Thymus (tissue), 14 donors: ENCODE data around the gene ASCL3. TPM values are rescaled to one million over a fixed set of nuclear protein-coding genes. Genes with fewer than 3 reads are reported as not detected.
"Not testable (repeated sequence)": the region's sequence is repeated elsewhere in the genome, so short reads cannot be mapped to it uniquely, and the experiment has no call there.

Experiments used
- DNase-seq, 9 donors: peaks; one replicate each; pipeline ENCODE4 v3.0.0-alpha.2; 2013; ENCODE audit warnings: low spot score in 9 of 9, low read depth in 6 of 9, missing footprints in 1 of 9
- H3K27ac ChIP-seq, 2 donors: one replicate each; pipeline ENCODE4 v1.5.1; 2013; ENCODE audit warnings: control low read depth in 1 of 2, low read depth in 1 of 2, low read length in 1 of 2, mild to moderate bottlenecking in 1 of 2, moderate library complexity in 1 of 2
- H3K27me3 ChIP-seq, 2 donors: one replicate each; pipeline ENCODE4 v1.5.1; 2013; ENCODE audit warnings: low read length in 1 of 2; ENCODE audit not compliant: control insufficient read depth in 2 of 2, insufficient read depth in 1 of 2
- H3K36me3 ChIP-seq, 2 donors: one replicate each; pipeline ENCODE4 v1.5.1; 2013; ENCODE audit warnings: low read length in 1 of 2, mild to moderate bottlenecking in 1 of 2, moderate library complexity in 1 of 2; ENCODE audit not compliant: control insufficient read depth in 2 of 2, insufficient read depth in 2 of 2
- H3K4me1 ChIP-seq, 2 donors: one replicate each; pipeline ENCODE4 v1.5.1; 2013; ENCODE audit warnings: low read length in 2 of 2; ENCODE audit not compliant: control insufficient read depth in 2 of 2, insufficient read depth in 2 of 2
- H3K4me3 ChIP-seq, 2 donors: one replicate each; pipeline ENCODE4 v1.5.1; 2013; ENCODE audit warnings: low read length in 2 of 2, control low read depth in 1 of 2, mild to moderate bottlenecking in 1 of 2
- H3K9me3 ChIP-seq, 2 donors: one replicate each; pipeline ENCODE4 v1.5.1; 2013; ENCODE audit warnings: low read length in 1 of 2, mild to moderate bottlenecking in 1 of 2; ENCODE audit not compliant: control insufficient read depth in 2 of 2, insufficient read depth in 1 of 2
- WGBS: extraction: QIAGEN DNeasy Blood & Tissue Kit; methylation state at CpG from one replicate; pipeline ENCODE4 v1.1.7; 2013; 5-methylcytosine and 5-hydroxymethylcytosine counted together
- long read RNA-seq, 10 donors: transcript quantifications; one replicate each; lab custom pipeline, GENCODE V29; 2026
- polyA plus RNA-seq: library from polyadenylated mRNA; stranded (reverse); fragments of 200-250 nt; gene quantifications from one replicate; pipeline ENCODE4 v1.2.3, GENCODE V29; 2013
- total RNA-seq: library from RNA; stranded (reverse); fragments of 120-200 nt; gene quantifications from one replicate; pipeline ENCODE4 v1.2.4, GENCODE V29; 2013
- donor health status: healthy.

Gene ASCL3, protein sequence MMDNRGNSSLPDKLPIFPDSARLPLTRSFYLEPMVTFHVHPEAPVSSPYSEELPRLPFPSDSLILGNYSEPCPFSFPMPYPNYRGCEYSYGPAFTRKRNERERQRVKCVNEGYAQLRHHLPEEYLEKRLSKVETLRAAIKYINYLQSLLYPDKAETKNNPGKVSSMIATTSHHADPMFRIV
- total RNA-seq (not detected), polyA plus RNA-seq (2.9 TPM)
- long read RNA-seq, donor 1 = 0 reads
- long read RNA-seq, donor 2 = 0 reads
- long read RNA-seq, donor 3 = 0 reads
- long read RNA-seq, donor 4 = 0 reads
- long read RNA-seq, donor 5 = 0 reads
- long read RNA-seq, donor 6 = 0 reads
- long read RNA-seq, donor 7 = 0 reads
- long read RNA-seq, donor 8 = 0 reads
- long read RNA-seq, donor 9 = 0 reads
- long read RNA-seq, donor 10 = 0 reads

DNA sequence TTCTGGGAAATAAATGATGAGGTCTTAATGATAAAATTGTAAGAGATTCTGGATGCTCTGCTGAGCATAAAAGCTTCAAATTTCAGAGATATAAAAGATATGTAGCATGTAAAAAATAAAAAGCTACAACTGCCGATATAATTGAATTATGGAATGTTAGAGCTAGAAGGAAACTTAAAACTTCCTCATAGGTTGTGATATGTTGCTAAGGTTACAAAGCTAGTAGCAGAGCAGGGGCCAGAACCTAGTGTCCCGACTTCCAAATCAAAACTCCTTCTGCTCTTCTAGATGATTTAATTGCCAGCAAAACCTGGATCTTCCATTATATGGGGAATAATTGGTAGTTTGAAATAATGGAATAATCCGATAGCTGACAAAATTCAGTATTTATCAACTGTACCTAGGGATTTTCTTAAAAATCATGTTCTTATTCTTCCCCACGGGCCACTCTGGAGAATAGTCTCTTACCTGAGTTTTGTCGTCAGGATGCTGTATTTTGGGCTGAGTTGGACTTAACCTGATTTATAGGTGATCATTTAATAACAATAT lies at the start of gene ASCL3:
TSS of gene ASCL3 (minus strand) at position 499 of the 549 bp plus-strand sequence. CDS start 4,855 bp downstream, outside the sequence.
- no peak within 1 kb of the TSS for H3K4me3 ChIP-seq
- H3K27ac ChIP-seq = no peak within 1 kb of the TSS
- no peaks in the 10 kb centered on the region for H3K27me3 ChIP-seq
- H3K9me3 ChIP-seq = no peaks in the 10 kb centered on the region
- WGBS = 87% methylated on average over 5 of the region's 5 CpGs
- H3K4me1 ChIP-seq = no peaks in the 10 kb centered on the region
- DNase-seq = no peak
- peaks cover 4% of the 10 kb centered on the region in 2 donors for H3K36me3 ChIP-seq

DNA sequence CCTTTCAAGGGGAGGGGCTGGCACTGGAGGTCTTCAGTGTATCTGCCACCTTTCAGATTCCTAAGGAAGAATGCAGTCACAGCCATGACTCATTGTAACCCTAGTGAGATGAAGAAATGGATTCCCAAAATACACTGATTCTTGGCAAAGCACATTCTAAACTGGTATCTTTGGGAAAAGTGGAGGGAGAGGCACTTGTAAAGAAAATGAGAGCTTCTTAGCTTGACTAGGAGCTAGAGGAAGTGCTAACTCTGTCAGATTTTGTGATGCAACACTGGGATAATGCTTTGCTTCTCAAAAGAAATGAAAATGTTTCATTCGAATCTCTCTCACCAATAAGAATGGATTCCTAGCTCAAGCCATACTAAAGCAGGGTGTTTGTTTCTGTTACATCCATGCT lies 46.6 kb upstream of the ASCL3 start:
- Histone ChIP-seq H3K27me3 (no peaks in the 10 kb centered on the region), H3K36me3 (no peaks in the 10 kb centered on the region), H3K9me3 (no peaks in the 10 kb centered on the region), H3K27ac (no peak overlapping the region), H3K4me3 (no peak overlapping the region), H3K4me1 (no peaks in the 10 kb centered on the region)
- DNase-seq = no peak
- WGBS = 98% methylated on average over 1 of the region's 1 CpG

- WGBS = 89% methylated on average over 3 of the region's 3 CpGs
- no peaks in the 10 kb centered on the region for H3K9me3 ChIP-seq
- H3K27ac ChIP-seq = no peak overlapping the region
- no peaks in the 10 kb centered on the region for H3K27me3 ChIP-seq
- no peaks in the 10 kb centered on the region for H3K4me1 ChIP-seq
- DNase-seq = no peak
- no peaks in the 10 kb centered on the region for H3K36me3 ChIP-seq
- H3K4me3 ChIP-seq = no peak overlapping the region
Observed at GRCh38 chr11:8988329-8989234, 45.8 kb upstream of the ASCL3 start.

DNA sequence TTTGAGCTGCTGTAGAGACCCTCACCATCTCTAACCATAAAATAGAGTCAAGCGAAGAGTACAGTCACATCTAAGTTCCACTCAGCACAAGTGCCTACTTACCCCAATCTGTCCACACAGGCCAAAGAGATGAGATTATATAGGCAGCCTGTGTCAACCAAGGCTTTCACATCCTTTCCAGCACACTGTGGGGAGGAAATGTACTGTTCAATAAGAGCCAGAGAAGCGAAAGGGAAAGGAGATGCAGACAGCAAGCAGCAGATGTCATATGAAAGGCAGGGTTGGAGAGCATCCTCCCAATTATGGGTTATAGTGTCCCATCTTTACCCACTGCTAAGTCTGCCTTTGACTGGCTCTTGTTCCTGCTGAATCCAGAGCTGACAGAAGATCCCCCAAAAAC lies 44.6 kb upstream of the ASCL3 start:
- H3K27me3 ChIP-seq = no peaks in the 10 kb centered on the region

GRCh38 chr11:8986772-8987171 lies 44.0 kb upstream of the ASCL3 start:
- not testable (repeated sequence) for H3K27me3 ChIP-seq, H3K4me1 ChIP-seq, H3K4me3 ChIP-seq, H3K36me3 ChIP-seq, DNase-seq, H3K9me3 ChIP-seq, H3K27ac ChIP-seq
- WGBS = 98% methylated on average over 6 of the region's 6 CpGs

More for the DNA sequence above, 44.6 kb upstream of the ASCL3 start:
- no peak overlapping the region for H3K27ac ChIP-seq
- DNase-seq = no peak
- H3K4me1 ChIP-seq = no peaks in the 10 kb centered on the region
- no peaks in the 10 kb centered on the region for H3K36me3 ChIP-seq
- H3K4me3 ChIP-seq = no peak overlapping the region
- 93% methylated on average over 2 of the region's 2 CpGs for WGBS
- H3K9me3 ChIP-seq = no peaks in the 10 kb centered on the region

- Histone ChIP-seq H3K4me1 (no peaks in the 10 kb centered on the region), H3K27me3 (no peaks in the 10 kb centered on the region), H3K9me3 (no peaks in the 10 kb centered on the region), H3K36me3 (no peaks in the 10 kb centered on the region), H3K4me3 (no peak overlapping the region), H3K27ac (no peak overlapping the region)
- WGBS = 96% methylated on average over 5 of the region's 5 CpGs
- no peak for DNase-seq
Observed at GRCh38 chr11:8985462-8985861, 42.6 kb upstream of the ASCL3 start.

DNA sequence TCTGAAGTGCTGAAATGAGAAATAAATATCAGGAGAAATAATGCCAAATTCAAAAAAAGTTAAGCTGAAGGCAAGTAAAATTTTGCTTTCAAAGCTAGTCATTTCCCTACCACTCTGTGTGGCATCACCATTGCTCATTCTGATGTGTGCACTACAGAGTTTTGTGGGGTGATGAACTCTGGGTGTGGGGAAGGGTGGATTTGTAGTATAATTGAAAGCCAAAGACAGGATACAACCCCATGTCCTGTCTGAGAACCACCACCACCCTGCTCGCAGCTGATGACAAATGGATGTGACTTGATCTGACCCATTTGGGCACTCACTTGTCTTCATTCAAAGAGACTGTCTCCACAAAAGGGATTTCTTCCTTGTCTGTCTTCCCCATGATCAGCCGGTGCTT lies 40.7 kb upstream of the ASCL3 start:
- no peak overlapping the region for H3K27ac ChIP-seq
- no peaks in the 10 kb centered on the region for H3K27me3 ChIP-seq
- 95% methylated on average over 2 of the region's 2 CpGs for WGBS
- no peaks in the 10 kb centered on the region for H3K9me3 ChIP-seq
- DNase-seq = no peak
- H3K4me3 ChIP-seq = no peak overlapping the region
- H3K36me3 ChIP-seq = no peaks in the 10 kb centered on the region
- H3K4me1 ChIP-seq = no peaks in the 10 kb centered on the region

DNA sequence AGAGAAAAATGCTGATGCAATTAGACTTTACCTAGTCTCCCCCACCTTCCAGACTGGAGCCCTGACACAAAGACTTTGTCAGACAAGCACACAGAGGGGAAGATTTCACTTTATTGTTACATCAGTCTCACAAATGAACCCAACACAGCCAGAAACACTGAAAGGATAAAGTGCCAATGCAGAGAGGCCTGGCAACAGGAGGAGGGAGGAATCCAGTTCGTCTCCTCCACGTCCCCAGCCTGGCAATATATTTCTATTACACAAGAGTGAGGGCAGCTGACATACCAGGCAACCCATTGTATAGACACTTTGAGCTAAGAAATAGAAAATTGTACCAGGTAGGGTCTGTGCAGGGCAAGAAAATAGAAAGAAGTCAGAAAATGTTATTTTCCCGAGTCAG lies 37.7 kb upstream of the ASCL3 start:
- 95% methylated on average over 3 of the region's 3 CpGs for WGBS
- Histone ChIP-seq H3K4me1 (no peaks in the 10 kb centered on the region), H3K9me3 (no peaks in the 10 kb centered on the region), H3K27me3 (no peaks in the 10 kb centered on the region), H3K4me3 (no peak overlapping the region), H3K36me3 (no peaks in the 10 kb centered on the region), H3K27ac (no peak overlapping the region)
- no peak for DNase-seq

GRCh38 chr11:8979365-8979764 lies 36.5 kb upstream of the ASCL3 start:
- 99% methylated on average over 5 of the region's 7 CpGs for WGBS
- not testable (repeated sequence) for H3K27ac ChIP-seq

More at GRCh38 chr11:8979365-8979764, 36.5 kb upstream of the ASCL3 start:
- not testable (repeated sequence) for H3K27me3 ChIP-seq, H3K9me3 ChIP-seq, H3K4me3 ChIP-seq, DNase-seq, H3K36me3 ChIP-seq, H3K4me1 ChIP-seq
